Heart left ventricle (tissue), 13 donors: ENCODE measurements around the gene SFXN4.
"Not testable (repeated sequence)": the region's sequence is repeated elsewhere in the genome, so short reads cannot be mapped to it uniquely, and the experiment has no call there.

Source experiments
- POLR2A ChIP-seq, 2 donors: fragments of 450-650 bp; IDR thresholded peaks; one replicate each; pipeline ENCODE4 v1.6.1; 2017; ENCODE audit warnings: antibody characterized with exemption in 2 of 2, mild to moderate bottlenecking in 2 of 2, moderate library complexity in 2 of 2
- TF ChIP-seq, protein P1 (sequence below), 12 donors: fragments of 200-600 bp; sonication (generic) in 4 of 12; IDR thresholded peaks; one replicate each; pipeline versions ENCODE4 v1.5.0 to v1.8.0; 2018 to 2022; ENCODE audit warnings: antibody characterized with exemption in 12 of 12, mild to moderate bottlenecking in 5 of 12
- donor health status: ischemic (EF 13 %, LVEDD 7.1; RV severe dilation, severe dysfunction).
- donor health status: DM: no; HTN: yes; CAD: no.
- donor health status: DM: no; HTN: no; CAD: no.
- donor health status: ischemic (EF 25% LVEDD 6.9; RV normal size, moderate dysfunction).
- donor health status: ischemic (EF 25% LVEDD 5.7; RV mildly dilated, moderate dysfunction).
- donor health status: ischemic (EF 35%, LVEDD 5.7; RV mildly dilated, moderate dysfunction).
- donor health status: nonischemic (EF 11% LVEDD 7.7; RV severe dilation, severe dysfunction).
- donor health status: DM: yes; HTN: yes; CAD: no.
- donor health status: PGD.
- donor health status: ischemic (EF 29% LVEDD 5.4; RV normal size, mild dysfunction).
- donor health status: nonischemic (EF 23%, LVEDD 6.1; RV moderate dilation, normal function).

DNA sequence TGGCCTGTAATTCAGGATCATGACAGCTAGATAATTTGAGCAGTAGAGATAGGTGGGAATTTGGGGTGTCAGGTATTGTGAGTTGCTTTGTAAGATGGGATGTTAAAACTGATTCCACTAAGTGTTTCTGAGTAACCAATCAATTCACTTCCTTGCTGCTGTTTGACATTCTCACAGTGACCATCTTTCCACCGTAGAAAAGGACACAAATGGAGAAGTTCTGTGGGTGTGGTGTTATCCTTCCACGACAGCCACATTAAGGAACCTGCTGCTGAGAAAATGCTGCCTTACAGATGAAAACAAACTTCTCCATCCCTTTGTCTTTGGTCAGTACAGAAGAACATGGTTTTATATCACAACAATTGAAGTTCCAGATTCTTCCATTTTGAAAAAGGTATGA, 57.7 kb downstream of the SFXN4 start:
- TF ChIP-seq, protein P1, sequence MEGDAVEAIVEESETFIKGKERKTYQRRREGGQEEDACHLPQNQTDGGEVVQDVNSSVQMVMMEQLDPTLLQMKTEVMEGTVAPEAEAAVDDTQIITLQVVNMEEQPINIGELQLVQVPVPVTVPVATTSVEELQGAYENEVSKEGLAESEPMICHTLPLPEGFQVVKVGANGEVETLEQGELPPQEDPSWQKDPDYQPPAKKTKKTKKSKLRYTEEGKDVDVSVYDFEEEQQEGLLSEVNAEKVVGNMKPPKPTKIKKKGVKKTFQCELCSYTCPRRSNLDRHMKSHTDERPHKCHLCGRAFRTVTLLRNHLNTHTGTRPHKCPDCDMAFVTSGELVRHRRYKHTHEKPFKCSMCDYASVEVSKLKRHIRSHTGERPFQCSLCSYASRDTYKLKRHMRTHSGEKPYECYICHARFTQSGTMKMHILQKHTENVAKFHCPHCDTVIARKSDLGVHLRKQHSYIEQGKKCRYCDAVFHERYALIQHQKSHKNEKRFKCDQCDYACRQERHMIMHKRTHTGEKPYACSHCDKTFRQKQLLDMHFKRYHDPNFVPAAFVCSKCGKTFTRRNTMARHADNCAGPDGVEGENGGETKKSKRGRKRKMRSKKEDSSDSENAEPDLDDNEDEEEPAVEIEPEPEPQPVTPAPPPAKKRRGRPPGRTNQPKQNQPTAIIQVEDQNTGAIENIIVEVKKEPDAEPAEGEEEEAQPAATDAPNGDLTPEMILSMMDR (IDR thresholded peaks at IDR 0.05) = not testable (repeated sequence)
- not testable (repeated sequence) for TF ChIP-seq POLR2A (IDR thresholded peaks at IDR 0.05)
